Cardiac septum (tissue), 1 donor: Measurements from ENCODE around the gene MYOZ1. TPM values are rescaled to one million over a fixed set of nuclear protein-coding genes. Genes with fewer than 3 reads are reported as not detected.

ENCODE experiments used
- total RNA-seq: library from RNA; stranded (reverse); fragmentation: NEBNext Ultra II Directional; extraction: Animal tissue kit (Norgen Biotek cat#: 25700); gene quantifications from one replicate; pipeline ENCODE4 v1.2.1, GENCODE V29; 2021
- donor health status: DM: no; HTN: no; CAD: no.

MYOZ1 gene
- total RNA-seq, 1 donor from 2014 or later: 8.7 TPM

Other genes with a start within 250 kb of the MYOZ1 start
- 132 TPM for gene ANXA7, start 227.4 kb downstream of the MYOZ1 start, total RNA-seq
- gene MSS51, start 207.9 kb downstream of the MYOZ1 start, total RNA-seq: 9.6 TPM
- gene PPP3CB, start 145.4 kb downstream of the MYOZ1 start, total RNA-seq: 61.6 TPM
- 16.3 TPM for gene USP54, start 50.1 kb downstream of the MYOZ1 start, total RNA-seq
- 792 TPM for gene SYNPO2L, start 14.6 kb upstream of the MYOZ1 start, total RNA-seq
- gene AGAP5, start 56.6 kb upstream of the MYOZ1 start, total RNA-seq: 5.2 TPM
- gene SEC24C, start 102.9 kb upstream of the MYOZ1 start, total RNA-seq: 55.1 TPM
- gene CHCHD1, start 140.6 kb upstream of the MYOZ1 start, total RNA-seq: 19.5 TPM
- gene ZSWIM8, start 144.1 kb upstream of the MYOZ1 start, total RNA-seq: 57.1 TPM
- 16.0 TPM for gene NDST2, start 170.1 kb upstream of the MYOZ1 start, total RNA-seq
- gene CAMK2G, start 233.1 kb upstream of the MYOZ1 start, total RNA-seq: 12.7 TPM